ENCODE data around the gene TAF1C.

- TF ChIP-seq ZFX (IDR thresholded peaks at IDR 0.05) = no peak
- no peak for TF ChIP-seq CTCF (conservative IDR thresholded peaks at IDR 0.05)
Observed at GRCh38 chr16:84205976-84206691, 19.3 kb upstream of the TAF1C start.
